AG08395 (cell line): ENCODE measurements around the gene CSF2.

Experiments
- DNase-seq: peaks from one replicate; pipeline ENCODE4 v3.0.0; 2012; ENCODE audit warnings: mixed read lengths, low spot score

CSF2 gene

GRCh38 chr5:132067941-132068808, 5.4 kb upstream of the CSF2 start:
- no peak for DNase-seq

- DNase-seq: no peak
These were observed 4.0 kb upstream of the CSF2 start for GRCh38 chr5:132069561-132069960.

GRCh38 chr5:132069994-132070393, 3.6 kb upstream of the CSF2 start:
- DNase-seq: no peak

- DNase-seq: peak; percentile 58
These were observed 2.9 kb upstream of the CSF2 start for GRCh38 chr5:132070460-132071337.

- DNase-seq: no peak
These were observed 2.3 kb upstream of the CSF2 start for GRCh38 chr5:132071338-132071707.

- no peak for DNase-seq
These were observed 1.5 kb upstream of the CSF2 start for GRCh38 chr5:132072070-132072469.

- DNase-seq: no peak
These were observed 1.1 kb upstream of the CSF2 start for GRCh38 chr5:132072528-132072927.

- DNase-seq: no peak
These were observed 642 bp downstream of the CSF2 start for GRCh38 chr5:132074091-132074771.

GRCh38 chr5:132074772-132075718, 1.5 kb downstream of the CSF2 start:
- DNase-seq: no peak

- no peak for DNase-seq
These were observed 2.1 kb downstream of the CSF2 start for GRCh38 chr5:132075719-132076077.

- DNase-seq: no peak
These were observed 2.7 kb downstream of the CSF2 start for GRCh38 chr5:132076202-132076830.

GRCh38 chr5:132076983-132077382, 3.4 kb downstream of the CSF2 start:
- no peak for DNase-seq

GRCh38 chr5:132079081-132079480, 5.5 kb downstream of the CSF2 start:
- no peak for DNase-seq

GRCh38 chr5:132079619-132080018, 6.0 kb downstream of the CSF2 start:
- DNase-seq: no peak

- DNase-seq: no peak
These were observed 7.0 kb downstream of the CSF2 start for GRCh38 chr5:132080595-132080994.

GRCh38 chr5:132081458-132081857, 7.9 kb downstream of the CSF2 start:
- no peak for DNase-seq

- no peak for DNase-seq
These were observed 8.9 kb downstream of the CSF2 start for GRCh38 chr5:132082329-132083023.

- DNase-seq: no peak
These were observed 9.6 kb downstream of the CSF2 start for GRCh38 chr5:132083071-132083678.

GRCh38 chr5:132085686-132086085, 12.1 kb downstream of the CSF2 start:
- no peak for DNase-seq

- DNase-seq: peak; percentile 92
These were observed 12.7 kb downstream of the CSF2 start for GRCh38 chr5:132086277-132086794.
